Measurements from ENCODE around the gene WWOX. TPM values are rescaled to one million over a fixed set of nuclear protein-coding genes. Genes with fewer than 3 reads are reported as not detected.

The WWOX gene
- total RNA-seq, 3 donors from 2014 or later (not counting 1 experiment from before 2014, with no cell fraction given): 21.0 to 29.8 (median 27.0) TPM

- no peaks in the 10 kb centered on the region for H3K4me1 ChIP-seq (ENCODE audit: control insufficient read depth, insufficient read depth, low read length)
- Mint-ChIP-seq H3K36me3 (no peaks in the 10 kb centered on the region), H3K27ac (no peak overlapping the region), H3K4me3 (no peak overlapping the region), H3K9me3 (no peaks in the 10 kb centered on the region), H3K4me1 (peaks cover 0 to 11% of the 10 kb centered on the region in 2 donors), H3K27me3 (ENCODE audit: low read depth in 2 of 2) (no peaks in the 10 kb centered on the region)
- H3K27me3 ChIP-seq (ENCODE audit: control insufficient read depth, insufficient read depth, low read length): no peaks in the 10 kb centered on the region
- no peak overlapping the region for H3K27ac ChIP-seq (ENCODE audit: low read length)
- WGBS (ENCODE audit: insufficient coverage): 90% methylated on average over 9 of the region's 13 CpGs
- no peaks in the 10 kb centered on the region for H3K36me3 ChIP-seq (ENCODE audit: control insufficient read depth, insufficient read depth, low read length)
- H3K9me3 ChIP-seq (ENCODE audit: control insufficient read depth, insufficient read depth, low read length): no peaks in the 10 kb centered on the region
- DNase-seq: no peak
- H3K4me3 ChIP-seq (ENCODE audit: low read length): no peak overlapping the region
- intact Hi-C loops (cut with micrococcal nuclease): no loop called here
- ATAC-seq: no peak
- TF ChIP-seq CTCF (IDR thresholded peaks at IDR 0.05): no peak
Observed at GRCh38 chr16:78184238-78185183, 85.1 kb downstream of the WWOX start.

- intact Hi-C loops (cut with micrococcal nuclease): no loop called here
- 91% methylated on average over 7 of the region's 7 CpGs for WGBS (ENCODE audit: insufficient coverage)
- Mint-ChIP-seq H3K27ac (no peak overlapping the region), H3K9me3 (no peaks in the 10 kb centered on the region), H3K4me1 (peaks cover 12 to 17% of the 10 kb centered on the region in 2 donors), H3K27me3 (ENCODE audit: low read depth in 2 of 2) (no peaks in the 10 kb centered on the region), H3K36me3 (no peaks in the 10 kb centered on the region), H3K4me3 (no peak overlapping the region)
- H3K4me3 ChIP-seq (ENCODE audit: low read length): no peak overlapping the region
- no peak for TF ChIP-seq CTCF (IDR thresholded peaks at IDR 0.05)
- DNase-seq: no peak
- H3K27ac ChIP-seq (ENCODE audit: low read length): no peak overlapping the region
- no peak for ATAC-seq
- H3K4me1 ChIP-seq (ENCODE audit: control insufficient read depth, insufficient read depth, low read length): no peaks in the 10 kb centered on the region
- H3K36me3 ChIP-seq (ENCODE audit: control insufficient read depth, insufficient read depth, low read length): no peaks in the 10 kb centered on the region
- no peaks in the 10 kb centered on the region for H3K27me3 ChIP-seq (ENCODE audit: control insufficient read depth, insufficient read depth, low read length)
- H3K9me3 ChIP-seq (ENCODE audit: control insufficient read depth, insufficient read depth, low read length): no peaks in the 10 kb centered on the region
Observed at GRCh38 chr16:78189121-78189520, 89.7 kb downstream of the WWOX start.

- Mint-ChIP-seq H3K4me3 (no peak overlapping the region), H3K9me3 (no peaks in the 10 kb centered on the region), H3K27me3 (ENCODE audit: low read depth in 2 of 2) (no peaks in the 10 kb centered on the region), H3K4me1 (peaks cover 12 to 25% of the 10 kb centered on the region in 2 donors), H3K36me3 (no peaks in the 10 kb centered on the region), H3K27ac (peak overlapping the region; percentile 15 to 32)
- TF ChIP-seq CTCF (IDR thresholded peaks at IDR 0.05): no peak
- Histone ChIP-seq H3K27me3 (ENCODE audit: control insufficient read depth, insufficient read depth, low read length) (no peaks in the 10 kb centered on the region), H3K4me1 (ENCODE audit: control insufficient read depth, insufficient read depth, low read length) (no peaks in the 10 kb centered on the region), H3K36me3 (ENCODE audit: control insufficient read depth, insufficient read depth, low read length) (no peaks in the 10 kb centered on the region), H3K27ac (ENCODE audit: low read length) (no peak overlapping the region), H3K4me3 (ENCODE audit: low read length) (no peak overlapping the region), H3K9me3 (ENCODE audit: control insufficient read depth, insufficient read depth, low read length) (no peaks in the 10 kb centered on the region)
- intact Hi-C loops (cut with micrococcal nuclease): no loop called here
- ATAC-seq (peak in 1 of 3 donors; percentile 42), DNase-seq (no peak)
- WGBS (ENCODE audit: insufficient coverage): 67% methylated on average over 8 of the region's 9 CpGs
Observed at GRCh38 chr16:78192734-78193488, 93.5 kb downstream of the WWOX start.

All from natural killer cell (primary cell).